ENCODE measurements around the gene SLC46A1. TPM values are rescaled to one million over a fixed set of nuclear protein-coding genes. Genes with fewer than 3 reads are reported as not detected.

Gene SLC46A1
- total RNA-seq, 1 donor from 2014 or later = 4.7 TPM

GRCh38 chr17:28346746-28347246 lies 59.2 kb downstream of the SLC46A1 start:
- H3K4me3 ChIP-seq (ENCODE audit: low read length in 3 of 3) = no peak overlapping the region
- peak overlapping the region; percentile 29 for H3K27ac ChIP-seq (ENCODE audit: low read depth, low read length)
- peaks cover 87 to 95% (median 93%) of the 10 kb centered on the region in 3 donors for H3K36me3 ChIP-seq (ENCODE audit: control insufficient read depth in 3 of 3, insufficient read depth in 3 of 3, low read length in 3 of 3)
- H3K27me3 ChIP-seq (ENCODE audit: control insufficient read depth in 3 of 3, insufficient read depth in 3 of 3, low read length in 3 of 3) = no peaks in the 10 kb centered on the region
- H3K9ac ChIP-seq (ENCODE audit: low read depth in 1 of 3, low read length in 3 of 3) = peak overlapping the region in 1 of 3 donors; percentile 20
- no peaks in the 10 kb centered on the region for H3K9me3 ChIP-seq (ENCODE audit: control insufficient read depth in 3 of 3, low read length in 3 of 3)
- H3K4me1 ChIP-seq (ENCODE audit: control insufficient read depth in 3 of 3, insufficient read depth in 3 of 3, low read length in 3 of 3) = peaks cover 3 to 35% (median 23%) of the 10 kb centered on the region in 3 donors

- Histone ChIP-seq H3K27ac (ENCODE audit: low read depth, low read length) (no peak overlapping the region), H3K36me3 (ENCODE audit: control insufficient read depth in 3 of 3, insufficient read depth in 3 of 3, low read length in 3 of 3) (peaks cover 87 to 95% (median 93%) of the 10 kb centered on the region in 3 donors), H3K9me3 (ENCODE audit: control insufficient read depth in 3 of 3, low read length in 3 of 3) (no peaks in the 10 kb centered on the region), H3K9ac (ENCODE audit: low read depth in 1 of 3, low read length in 3 of 3) (no peak overlapping the region), H3K4me1 (ENCODE audit: control insufficient read depth in 3 of 3, insufficient read depth in 3 of 3, low read length in 3 of 3) (peaks cover 3 to 35% (median 23%) of the 10 kb centered on the region in 3 donors), H3K4me3 (ENCODE audit: low read length in 3 of 3) (no peak overlapping the region), H3K27me3 (ENCODE audit: control insufficient read depth in 3 of 3, insufficient read depth in 3 of 3, low read length in 3 of 3) (no peaks in the 10 kb centered on the region)
Observed at GRCh38 chr17:28346199-28346580, 59.8 kb downstream of the SLC46A1 start.

GRCh38 chr17:28345419-28346198 lies 60.4 kb downstream of the SLC46A1 start:
- Histone ChIP-seq H3K4me1 (ENCODE audit: control insufficient read depth in 3 of 3, insufficient read depth in 3 of 3, low read length in 3 of 3) (peaks cover 3 to 35% (median 23%) of the 10 kb centered on the region in 3 donors), H3K9me3 (ENCODE audit: control insufficient read depth in 3 of 3, low read length in 3 of 3) (no peaks in the 10 kb centered on the region), H3K27me3 (ENCODE audit: control insufficient read depth in 3 of 3, insufficient read depth in 3 of 3, low read length in 3 of 3) (no peaks in the 10 kb centered on the region), H3K36me3 (ENCODE audit: control insufficient read depth in 3 of 3, insufficient read depth in 3 of 3, low read length in 3 of 3) (peaks cover 85 to 94% (median 93%) of the 10 kb centered on the region in 3 donors), H3K9ac (ENCODE audit: low read depth in 1 of 3, low read length in 3 of 3) (peak overlapping the region in 1 of 3 donors; percentile 5), H3K27ac (ENCODE audit: low read depth, low read length) (no peak overlapping the region), H3K4me3 (ENCODE audit: low read length in 3 of 3) (no peak overlapping the region)

Other genes starting within 250 kb of the SLC46A1 start
- 12.5 TPM for gene TMEM97, start 87.0 kb downstream of the SLC46A1 start, total RNA-seq
- 19.8 TPM for gene IFT20, start 70.7 kb downstream of the SLC46A1 start, total RNA-seq
- gene TNFAIP1, start 70.5 kb downstream of the SLC46A1 start, total RNA-seq = 18.8 TPM
- gene POLDIP2, start 48.7 kb downstream of the SLC46A1 start, total RNA-seq = 44.4 TPM
- gene SEBOX, start 41.0 kb downstream of the SLC46A1 start, total RNA-seq = not detected
- 0.52 TPM for gene VTN, start 35.9 kb downstream of the SLC46A1 start, total RNA-seq
- 5.7 TPM for gene SARM1, start 34.5 kb downstream of the SLC46A1 start, total RNA-seq
- gene SLC13A2, start 67.4 kb upstream of the SLC46A1 start, total RNA-seq = not detected
- gene FOXN1, start 100.1 kb upstream of the SLC46A1 start, total RNA-seq = not detected
- gene UNC119, start 146.4 kb upstream of the SLC46A1 start, total RNA-seq = 5.7 TPM
- gene PIGS, start 165.3 kb upstream of the SLC46A1 start, total RNA-seq = 19.3 TPM
- gene ALDOC, start 170.7 kb upstream of the SLC46A1 start, total RNA-seq = 4.7 TPM
- 5.7 TPM for gene SPAG5, start 192.8 kb upstream of the SLC46A1 start, total RNA-seq
- gene RSKR, start 208.0 kb upstream of the SLC46A1 start, total RNA-seq = 3.7 TPM
- gene BLTP2, start 238.9 kb upstream of the SLC46A1 start, total RNA-seq = 80.4 TPM

Data from skeletal muscle tissue (tissue), 4 donors.